Bronchial epithelial cell (primary cell): Measurements from ENCODE around the gene PDIA5. TPM values are rescaled to one million over a fixed set of nuclear protein-coding genes. Genes with fewer than 3 reads are reported as not detected.

Experiments
- DNase-seq: peaks from one replicate; pipeline ENCODE4 v3.0.0-alpha.2; 2010; ENCODE audit warnings: low read depth
- FAIRE-seq: peaks from 2 replicates; lab custom pipeline; 2011; peaks lifted over from hg19 to GRCh38; lab: Jason Lieb, UNC
- H3K27me3 ChIP-seq: 2 replicates; pipeline ENCODE4 v1.5.1; 2011; ENCODE audit warnings: low read length; ENCODE audit not compliant: control insufficient read depth, insufficient read depth
- H3K36me3 ChIP-seq: 2 replicates; pipeline ENCODE4 v1.5.1; 2011; ENCODE audit warnings: low read length; ENCODE audit not compliant: control insufficient read depth, insufficient read depth
- H3K4me3 ChIP-seq: 2 replicates; pipeline ENCODE4 v1.5.1; 2011; ENCODE audit warnings: mild to moderate bottlenecking, low read depth, low read length, control low read depth
- CTCF ChIP-seq: IDR thresholded peaks from 2 replicates; pipeline ENCODE4 v1.5.1; 2011; ENCODE audit warnings: mild to moderate bottlenecking, moderate library complexity, low read length, control low read depth, inconsistent platforms; ENCODE audit not compliant: insufficient read depth, severe bottlenecking
- total RNA-seq: library from RNA; depleted of rRNA; stranded (reverse); fragments of >200 nt; gene quantifications from 2 replicates; pipeline ENCODE4 v1.2.1, GENCODE V29; 2014

PDIA5 gene
- total RNA-seq, 1 donor from 2014 or later: 29.2 TPM

GRCh38 chr3:123037015-123037375 is 29.8 kb upstream of the PDIA5 start:
- H3K27me3 ChIP-seq: peaks cover 6% of the 10 kb centered on the region
- TF ChIP-seq CTCF: no peak
- H3K4me3 ChIP-seq: no peak overlapping the region
- DNase-seq: no peak
- no peaks in the 10 kb centered on the region for H3K36me3 ChIP-seq
- FAIRE-seq: no peak

GRCh38 chr3:123038751-123039150 is 28.1 kb upstream of the PDIA5 start:
- TF ChIP-seq CTCF: no peak
- FAIRE-seq (no peak), DNase-seq (no peak)
- H3K36me3 ChIP-seq: no peaks in the 10 kb centered on the region
- peaks cover 6% of the 10 kb centered on the region for H3K27me3 ChIP-seq
- no peak overlapping the region for H3K4me3 ChIP-seq

- no peak overlapping the region for H3K4me3 ChIP-seq
- no peak for DNase-seq
- no peak for FAIRE-seq
- no peak for TF ChIP-seq CTCF
- peaks cover 6% of the 10 kb centered on the region for H3K27me3 ChIP-seq
- no peaks in the 10 kb centered on the region for H3K36me3 ChIP-seq
Observed at GRCh38 chr3:123039178-123039577, 27.6 kb upstream of the PDIA5 start.

- no peaks in the 10 kb centered on the region for H3K36me3 ChIP-seq
- no peak overlapping the region for H3K4me3 ChIP-seq
- peaks cover 6% of the 10 kb centered on the region for H3K27me3 ChIP-seq
- TF ChIP-seq CTCF: no peak
- FAIRE-seq (no peak), DNase-seq (no peak)
Observed at GRCh38 chr3:123042413-123042812, 24.4 kb upstream of the PDIA5 start.

- Histone ChIP-seq H3K36me3 (no peaks in the 10 kb centered on the region), H3K27me3 (peaks cover 3% of the 10 kb centered on the region), H3K4me3 (no peak overlapping the region)
- no peak for TF ChIP-seq CTCF
- FAIRE-seq (no peak), DNase-seq (no peak)
Observed at GRCh38 chr3:123044981-123045763, 21.7 kb upstream of the PDIA5 start.
